ENCODE results near the gene PPM1L. TPM values are rescaled to one million over a fixed set of nuclear protein-coding genes. Genes with fewer than 3 reads are reported as not detected.
A peak's percentile ranks its signal among the peaks of the same experiment; 100 is the strongest.

Gene PPM1L
- total RNA-seq, 4 donors from 2014 or later, result 30.8 to 88.1 (median 52.7) TPM

GRCh38 chr3:160758929-160759577 lies 3.0 kb downstream of the PPM1L start:
- peak; percentile 26 to 34 (median 27) for TF ChIP-seq CTCF (IDR thresholded peaks at IDR 0.05)
- no peak for TF ChIP-seq POLR2A (IDR thresholded peaks at IDR 0.05; ENCODE audit: low read depth)
- TF ChIP-seq POLR2AphosphoS5 (IDR thresholded peaks at IDR 0.05), result no peak
- no peak for TF ChIP-seq EP300 (IDR thresholded peaks at IDR 0.05)
- Histone ChIP-seq H3K27me3 (no peaks in the 10 kb centered on the region), H3K36me3 (no peaks in the 10 kb centered on the region), H3K4me3 (peak overlapping the region in 3 of 4 donors; percentile 89 to 94 (median 94)), H3K27ac (replicated peaks in 1 of 4) (peak overlapping the region in 1 of 4 donors; percentile 16), H3K4me1 (peaks cover 2 to 58% (median 37%) of the 10 kb centered on the region in 4 donors), H3K9me3 (no peaks in the 10 kb centered on the region)
- intact Hi-C loops (cut with DNase I), result loop anchor here (5.0 kb wide), 4 partner anchors 48 to 192 kb away; partner anchors contain the start of gene KPNA4
- DNase-seq (ENCODE audit: extremely low spot score), result no peak
- WGBS, result 70% methylated on average over 3 of the region's 3 CpGs

GRCh38 chr3:160763073-160763472 lies 7.0 kb downstream of the PPM1L start:
- DNase-seq (ENCODE audit: extremely low spot score), result no peak
- intact Hi-C loops (cut with DNase I), result no loop called here
- H3K36me3 ChIP-seq, result no peaks in the 10 kb centered on the region
- H3K27me3 ChIP-seq, result no peaks in the 10 kb centered on the region
- 76% methylated on average over 1 of the region's 1 CpG for WGBS
- peaks cover 0 to 63% (median 34%) of the 10 kb centered on the region in 4 donors for H3K4me1 ChIP-seq
- H3K27ac ChIP-seq (replicated peaks in 1 of 4), result no peak overlapping the region
- TF ChIP-seq POLR2A (IDR thresholded peaks at IDR 0.05; ENCODE audit: low read depth) (no peak), CTCF (IDR thresholded peaks at IDR 0.05) (no peak), POLR2AphosphoS5 (IDR thresholded peaks at IDR 0.05) (no peak), EP300 (IDR thresholded peaks at IDR 0.05) (no peak)
- H3K4me3 ChIP-seq, result no peak overlapping the region
- no peaks in the 10 kb centered on the region for H3K9me3 ChIP-seq

GRCh38 chr3:160765211-160765610 lies 9.2 kb downstream of the PPM1L start:
- intact Hi-C loops (cut with DNase I), result no loop called here
- H3K27ac ChIP-seq (replicated peaks in 1 of 4), result no peak overlapping the region
- 58% methylated on average over 1 of the region's 1 CpG for WGBS

GRCh38 chr3:160768031-160768430 lies 12.0 kb downstream of the PPM1L start:
- Histone ChIP-seq H3K27me3 (no peaks in the 10 kb centered on the region), H3K36me3 (no peaks in the 10 kb centered on the region), H3K4me3 (no peak overlapping the region), H3K4me1 (peaks cover 8 to 48% (median 38%) of the 10 kb centered on the region in 4 donors), H3K9me3 (no peaks in the 10 kb centered on the region), H3K27ac (replicated peaks in 1 of 4) (peak overlapping the region; percentile 7 to 44 (median 24))
- no peak for DNase-seq (ENCODE audit: extremely low spot score)
- intact Hi-C loops (cut with DNase I), result no loop called here
- TF ChIP-seq EP300 (IDR thresholded peaks at IDR 0.05) (no peak), CTCF (IDR thresholded peaks at IDR 0.05) (no peak), POLR2AphosphoS5 (IDR thresholded peaks at IDR 0.05) (no peak), POLR2A (IDR thresholded peaks at IDR 0.05; ENCODE audit: low read depth) (no peak)

More at GRCh38 chr3:160765211-160765610, 9.2 kb downstream of the PPM1L start:
- H3K9me3 ChIP-seq, result no peaks in the 10 kb centered on the region
- no peak for DNase-seq (ENCODE audit: extremely low spot score)
- H3K4me1 ChIP-seq, result peaks cover 4 to 46% (median 24%) of the 10 kb centered on the region in 4 donors
- no peak for TF ChIP-seq EP300 (IDR thresholded peaks at IDR 0.05)
- TF ChIP-seq CTCF (IDR thresholded peaks at IDR 0.05), result no peak
- no peak for TF ChIP-seq POLR2AphosphoS5 (IDR thresholded peaks at IDR 0.05)
- no peak for TF ChIP-seq POLR2A (IDR thresholded peaks at IDR 0.05; ENCODE audit: low read depth)
- H3K36me3 ChIP-seq, result no peaks in the 10 kb centered on the region
- H3K27me3 ChIP-seq, result no peaks in the 10 kb centered on the region
- no peak overlapping the region for H3K4me3 ChIP-seq
